DLD1 (cell line): ENCODE results near the gene RPH3AL.
"Not testable (repeated sequence)": the region's sequence is repeated elsewhere in the genome, so short reads cannot be mapped to it uniquely, and the experiment has no call there.

Source experiments
- in situ Hi-C: cut with HindIII; loops from 2 replicates; pipeline ENCODE4 v1.10.0; 2017; ENCODE audit warnings: low sequenced_read_pairs

RPH3AL gene

GRCh38 chr17:320809-321385, 31.7 kb downstream of the RPH3AL start:
- in situ Hi-C loops: no loop called here

DNA sequence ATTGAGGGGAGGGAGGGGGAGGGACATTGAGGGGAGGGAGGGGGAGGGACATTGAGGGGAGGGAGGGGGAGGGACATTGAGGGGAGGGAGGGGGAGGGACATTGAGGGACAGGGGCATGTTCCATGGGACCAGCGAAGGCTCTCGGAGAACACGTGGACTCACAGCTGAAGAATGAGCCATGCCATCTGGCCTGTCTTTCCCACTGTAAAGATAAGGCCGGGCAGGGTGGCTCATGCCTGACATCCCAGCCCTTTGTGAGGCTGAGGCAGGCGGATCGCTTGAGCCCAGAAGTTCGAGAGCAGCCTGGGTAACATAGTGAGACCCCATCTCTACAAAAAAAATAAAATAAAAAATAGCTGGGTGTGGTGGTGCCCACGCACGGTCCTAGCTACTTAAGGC, 32.5 kb downstream of the RPH3AL start:
- in situ Hi-C loops: no loop called here

DNA sequence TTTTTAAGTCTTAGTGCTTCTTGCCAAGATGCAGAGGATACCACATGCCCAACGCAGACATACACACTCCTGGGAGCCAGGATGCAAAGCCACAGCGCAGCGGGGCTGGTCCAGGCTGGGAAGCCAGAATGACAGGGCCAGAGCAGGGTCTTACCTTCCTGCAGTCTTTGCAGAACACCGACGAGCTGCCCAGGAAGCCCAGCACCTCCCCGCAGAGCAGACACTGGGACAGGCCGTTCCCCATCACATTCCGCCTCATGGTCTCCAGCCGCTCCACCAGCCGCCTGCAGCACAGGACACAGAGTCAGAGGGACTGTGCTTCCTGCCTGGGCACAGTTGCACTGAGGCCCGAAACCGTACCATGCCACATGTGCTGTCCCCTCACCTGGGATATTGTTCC, 33.3 kb downstream of the RPH3AL start:
- in situ Hi-C loops: no loop called here

GRCh38 chr17:317070-317469, 35.5 kb downstream of the RPH3AL start:
- in situ Hi-C loops: not testable (repeated sequence)

DNA sequence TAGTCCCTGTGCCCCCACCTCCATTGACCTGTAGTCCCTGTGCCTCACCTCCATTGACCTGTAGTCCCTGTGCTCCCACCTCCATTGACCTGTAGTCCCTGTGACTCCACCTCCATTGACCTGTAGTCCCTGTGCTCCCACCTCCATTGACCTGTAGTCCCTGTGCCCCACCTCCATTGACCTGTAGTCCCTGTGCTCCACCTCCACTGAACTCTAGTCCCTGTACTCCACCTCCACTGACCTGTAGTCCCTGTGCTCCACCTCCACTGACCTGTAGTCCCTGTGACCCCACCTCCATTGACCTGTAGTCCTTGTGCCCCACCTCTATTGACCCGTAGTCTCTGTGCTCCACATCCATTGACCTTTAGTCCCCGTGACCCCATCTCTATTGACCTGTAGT, 37.2 kb downstream of the RPH3AL start:
- in situ Hi-C loops: not testable (repeated sequence)

DNA sequence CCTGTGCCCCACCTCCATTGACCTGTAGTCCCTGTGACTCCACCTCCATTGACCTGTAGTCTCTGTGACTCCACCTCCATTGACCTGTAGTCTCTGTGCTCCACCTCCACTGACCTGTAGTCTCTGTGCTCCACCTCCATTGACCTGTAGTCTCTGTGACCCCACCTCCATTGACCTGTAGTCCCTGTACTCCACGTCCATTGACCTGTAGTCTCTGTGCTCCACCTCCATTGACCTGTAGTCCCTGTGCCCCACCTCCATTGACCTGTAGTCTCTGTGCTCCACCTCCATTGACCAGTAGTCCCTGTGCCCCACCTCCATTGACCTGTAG, 38.0 kb downstream of the RPH3AL start:
- in situ Hi-C loops: not testable (repeated sequence)

GRCh38 chr17:313911-314613, 38.5 kb downstream of the RPH3AL start:
- in situ Hi-C loops: no loop called here

- in situ Hi-C loops: no loop called here
Observed at GRCh38 chr17:313231-313630, 39.4 kb downstream of the RPH3AL start.

GRCh38 chr17:312476-313148, 40.0 kb downstream of the RPH3AL start:
- in situ Hi-C loops: no loop called here

GRCh38 chr17:311119-311782, 41.4 kb downstream of the RPH3AL start:
- in situ Hi-C loops: no loop called here

DNA sequence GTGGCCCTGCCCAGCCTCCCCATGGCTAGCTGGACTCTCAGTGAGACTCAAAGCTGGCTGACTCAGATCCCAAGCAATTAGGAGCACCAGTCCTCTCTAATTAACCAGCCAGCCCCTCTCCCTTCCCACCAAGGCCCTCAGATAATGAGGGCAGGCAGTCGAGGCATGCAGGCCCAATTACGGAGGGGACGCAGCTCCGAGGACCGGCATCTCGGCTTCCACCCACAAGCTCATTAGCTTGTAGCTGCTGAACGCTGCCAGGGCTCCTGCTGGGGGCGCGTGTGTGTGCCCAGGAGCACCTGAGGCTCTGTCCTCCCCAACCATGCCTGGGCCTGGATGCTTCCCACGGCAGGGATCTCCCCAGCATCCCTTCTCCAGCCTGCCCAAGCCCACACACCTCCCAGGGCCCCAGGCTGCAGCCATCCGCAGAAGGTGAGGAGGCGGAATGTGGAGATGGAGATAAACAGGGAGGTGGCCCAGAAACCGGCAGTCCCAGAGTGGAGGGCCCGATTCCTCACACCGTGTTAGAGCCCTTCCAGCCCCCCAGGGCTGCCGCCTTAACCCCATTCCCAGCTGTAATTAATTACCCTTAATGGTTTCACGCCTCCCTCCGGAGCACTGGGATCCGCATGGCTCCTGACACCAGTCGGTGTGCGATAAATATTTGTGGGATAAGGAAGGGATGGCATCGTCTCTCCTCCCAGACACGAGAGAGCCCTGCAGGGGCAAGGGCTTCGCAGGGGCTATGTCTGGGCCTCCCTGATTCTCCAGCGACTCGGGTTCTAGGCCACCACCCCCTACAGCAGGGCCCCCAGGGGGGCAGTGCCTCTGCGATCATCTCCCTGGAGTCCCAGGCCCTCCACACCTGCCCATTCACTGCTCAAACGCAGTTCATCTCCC, 42.2 kb downstream of the RPH3AL start:
- in situ Hi-C loops: no loop called here

DNA sequence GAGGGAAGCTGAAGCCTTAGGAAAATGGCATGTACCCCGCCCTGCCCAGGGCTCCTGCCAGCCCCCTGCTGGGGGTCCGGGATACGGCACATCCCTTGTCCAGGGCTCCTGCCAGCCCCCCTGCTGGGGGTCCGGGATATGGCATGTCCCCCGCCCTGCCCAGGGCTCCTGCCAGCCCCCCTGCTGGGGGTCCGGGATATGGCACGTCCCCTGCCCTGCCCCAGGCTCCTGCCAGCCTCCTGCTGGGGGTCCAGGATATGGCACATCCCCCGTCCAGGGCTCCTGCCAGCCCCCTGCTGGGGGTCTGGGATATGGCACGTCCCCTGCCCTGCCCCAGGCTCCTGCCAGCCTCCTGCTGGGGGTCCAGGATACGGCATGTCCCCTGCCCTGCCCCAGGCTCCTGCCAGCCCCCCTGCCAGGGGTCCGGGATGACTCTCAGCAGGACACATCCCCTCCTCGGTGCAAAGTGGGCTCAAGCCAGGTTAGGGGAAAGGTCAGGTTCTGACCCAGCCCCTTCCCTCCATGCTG, 43.2 kb downstream of the RPH3AL start:
- in situ Hi-C loops: no loop called here

- in situ Hi-C loops: no loop called here
Observed at GRCh38 chr17:307741-308507, 44.7 kb downstream of the RPH3AL start.

GRCh38 chr17:307295-307691, 45.3 kb downstream of the RPH3AL start:
- in situ Hi-C loops: no loop called here

DNA sequence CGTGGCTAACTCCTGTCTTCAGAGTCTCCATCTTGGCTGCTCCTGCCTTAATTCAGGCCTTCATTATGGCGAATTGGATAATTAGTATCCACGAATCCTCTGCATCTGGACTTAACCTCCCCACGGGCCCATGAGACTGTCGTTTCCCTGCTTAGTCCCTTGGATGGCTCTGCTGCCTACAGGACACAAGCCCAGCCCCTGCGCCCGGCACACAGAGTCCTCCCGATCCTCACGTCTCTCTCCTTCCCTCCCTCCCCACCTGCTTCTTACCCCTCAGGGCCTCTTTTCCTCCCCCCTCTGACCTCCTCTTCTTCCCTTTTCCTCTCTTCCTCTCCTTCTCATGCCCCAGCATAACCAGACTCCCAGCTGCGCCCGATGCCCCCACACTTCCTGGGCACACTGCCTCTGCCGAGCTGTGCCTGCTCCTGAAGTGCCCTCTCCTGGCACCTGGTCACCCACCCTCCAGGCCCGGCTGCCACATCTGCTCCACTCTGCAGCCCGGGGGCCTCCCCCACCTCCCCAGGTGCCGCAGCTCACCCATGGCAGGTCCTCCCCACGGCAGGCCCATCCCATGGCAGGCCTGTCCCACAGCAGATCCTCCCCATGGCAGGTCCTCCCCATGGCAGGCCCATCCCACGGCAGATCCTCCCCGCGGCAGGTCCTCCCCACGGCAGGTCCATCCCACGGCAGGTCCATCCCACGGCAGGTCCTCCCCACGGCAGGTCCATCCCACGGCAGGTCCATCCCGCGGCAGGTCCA, 45.9 kb downstream of the RPH3AL start:
- in situ Hi-C loops: no loop called here

DNA sequence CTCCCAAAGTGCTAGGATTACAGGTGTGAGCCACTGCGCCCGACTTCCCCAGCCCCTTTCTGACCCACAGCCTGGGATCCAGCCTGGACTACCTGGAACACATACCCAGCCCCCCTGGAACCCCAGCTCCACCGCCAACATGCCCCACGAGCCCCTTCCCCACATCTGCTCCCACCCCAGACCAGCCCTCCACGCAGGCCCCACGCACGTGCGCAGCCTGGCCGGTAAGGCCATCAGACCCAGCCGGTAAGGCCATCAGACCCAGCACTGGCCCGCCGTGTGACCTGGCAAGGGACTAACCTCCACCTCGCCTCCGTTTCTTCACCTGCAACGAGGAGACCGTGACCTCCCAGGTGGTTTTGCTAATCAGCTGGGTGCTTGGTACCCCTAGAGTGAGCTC, 46.5 kb downstream of the RPH3AL start:
- in situ Hi-C loops: no loop called here

DNA sequence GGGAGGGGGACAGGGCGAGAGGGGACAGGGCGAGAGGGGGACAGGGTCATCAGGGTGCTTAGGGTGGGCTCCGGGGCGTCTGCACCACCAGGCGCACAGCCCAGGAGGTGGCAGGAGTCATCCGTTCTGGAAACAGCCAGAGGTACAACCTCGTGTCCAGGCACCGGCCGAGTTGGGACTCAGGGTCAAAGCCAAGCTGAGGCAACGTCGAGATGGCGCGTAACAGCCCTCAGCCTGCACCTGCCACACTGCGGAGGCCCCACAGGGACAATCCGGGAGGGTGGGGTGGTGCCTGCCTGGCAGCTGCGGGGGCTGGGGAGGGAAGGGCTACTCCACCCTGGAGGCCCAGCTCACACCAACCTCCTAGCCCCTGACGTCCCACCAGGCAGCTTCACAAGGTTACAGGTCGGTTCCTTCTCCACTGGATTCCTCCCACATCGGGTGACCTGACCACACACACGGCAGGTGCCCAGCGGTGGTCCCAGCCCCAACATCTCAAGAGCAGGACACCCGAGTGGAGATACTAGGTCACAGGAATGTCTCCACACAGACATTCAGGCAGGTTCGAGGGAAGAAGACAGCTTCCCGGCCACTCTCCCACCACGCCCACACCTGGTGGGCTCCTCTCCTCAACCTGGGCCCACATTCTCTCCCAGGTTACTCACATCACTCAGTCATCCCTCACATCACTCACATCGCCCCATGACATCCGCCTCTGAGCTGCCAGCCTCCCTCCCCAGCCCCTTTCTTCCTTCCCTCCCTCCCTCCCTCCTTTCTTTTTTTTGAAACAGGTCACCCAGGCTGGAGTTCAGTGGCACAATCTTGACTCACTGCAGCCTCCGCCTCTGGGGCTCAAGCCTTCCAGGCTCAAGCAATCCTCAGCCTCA, 47.3 kb downstream of the RPH3AL start:
- in situ Hi-C loops: no loop called here

- in situ Hi-C loops: no loop called here
Observed at GRCh38 chr17:304461-304860, 48.1 kb downstream of the RPH3AL start.
